Progenitor cell of endocrine pancreas (in vitro differentiated cells): ENCODE data around the gene GPSM3. TPM values are rescaled to one million over a fixed set of nuclear protein-coding genes. Genes with fewer than 3 reads are reported as not detected.

Source experiments
- DNase-seq: peaks from one replicate; pipeline ENCODE4 v3.0.0; 2021; ENCODE audit warnings: low spot score; ENCODE audit not compliant: unreplicated experiment
- H3K27ac Mint-ChIP-seq: 2 replicates; pipeline ENCODE4 v1.8.0; 2021; ENCODE audit warnings: mild to moderate bottlenecking, moderate library complexity, mixed read lengths
- H3K27me3 Mint-ChIP-seq: 2 replicates; pipeline ENCODE4 v1.8.0; 2021; ENCODE audit warnings: mixed read lengths
- H3K36me3 Mint-ChIP-seq: 2 replicates; pipeline ENCODE4 v1.8.0; 2022; ENCODE audit warnings: mixed read lengths; ENCODE audit not compliant: insufficient read depth
- H3K4me1 Mint-ChIP-seq: 2 replicates; pipeline ENCODE4 v1.8.0; 2021; ENCODE audit warnings: low read depth, mixed read lengths
- H3K4me3 Mint-ChIP-seq: 2 replicates; pipeline ENCODE4 v1.8.0; 2021; ENCODE audit warnings: low read depth, mild to moderate bottlenecking, moderate library complexity, mixed read lengths
- H3K9me3 Mint-ChIP-seq: 2 replicates; pipeline ENCODE4 v1.8.0; 2021; ENCODE audit warnings: low read depth, mixed read lengths
- total RNA-seq: library from RNA; stranded (reverse); gene quantifications from 2 replicates; pipeline ENCODE4 v1.2.1, GENCODE V29; 2021
- TF ChIP-seq, protein P1 (sequence below): fragments of 200-600 bp; sonication (generic); IDR thresholded peaks from one replicate; pipeline ENCODE4 v1.5.0; 2021; ENCODE audit warnings: antibody characterized with exemption, mild to moderate bottlenecking; ENCODE audit not compliant: unreplicated experiment

Gene GPSM3
- total RNA-seq, 1 donor from 2014 or later, result 6.5 TPM

DNA sequence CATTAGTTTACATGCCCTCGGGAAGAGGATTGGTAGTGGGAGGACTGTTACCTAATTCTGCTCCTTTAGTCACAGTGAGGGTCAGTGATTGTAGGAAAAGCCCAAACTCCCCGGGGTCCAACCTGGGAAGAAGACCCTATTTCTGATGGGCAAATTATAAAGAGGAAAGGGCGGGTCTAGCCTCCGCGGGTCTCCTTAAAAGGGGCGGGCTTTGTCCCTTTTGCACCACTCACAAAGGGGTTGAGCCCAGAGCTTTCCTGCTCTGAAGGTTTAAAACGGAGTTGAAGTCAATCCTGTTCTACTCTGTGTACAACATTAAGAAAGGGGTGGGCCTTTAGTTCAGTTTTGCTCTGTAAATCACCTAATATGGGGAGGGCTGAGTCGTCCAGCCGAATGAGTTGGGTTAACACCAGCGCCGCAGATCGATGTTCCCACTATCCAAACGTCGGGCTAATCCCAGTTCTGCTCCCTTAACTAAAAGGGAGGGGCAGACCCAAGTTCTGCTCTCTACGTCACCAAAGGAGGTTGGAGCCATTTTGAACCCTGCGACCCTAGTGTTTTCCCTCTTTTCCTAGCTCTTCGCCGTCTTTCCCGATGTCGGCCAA is 15.2 kb downstream of the GPSM3 start:
- Mint-ChIP-seq H3K9me3 (no peaks in the 10 kb centered on the region), H3K27ac (peak overlapping the region; percentile 100), H3K27me3 (no peaks in the 10 kb centered on the region), H3K36me3 (peaks cover 12% of the 10 kb centered on the region), H3K4me1 (peaks cover 51% of the 10 kb centered on the region), H3K4me3 (peak overlapping the region; percentile 91)
- TF ChIP-seq, protein P1, sequence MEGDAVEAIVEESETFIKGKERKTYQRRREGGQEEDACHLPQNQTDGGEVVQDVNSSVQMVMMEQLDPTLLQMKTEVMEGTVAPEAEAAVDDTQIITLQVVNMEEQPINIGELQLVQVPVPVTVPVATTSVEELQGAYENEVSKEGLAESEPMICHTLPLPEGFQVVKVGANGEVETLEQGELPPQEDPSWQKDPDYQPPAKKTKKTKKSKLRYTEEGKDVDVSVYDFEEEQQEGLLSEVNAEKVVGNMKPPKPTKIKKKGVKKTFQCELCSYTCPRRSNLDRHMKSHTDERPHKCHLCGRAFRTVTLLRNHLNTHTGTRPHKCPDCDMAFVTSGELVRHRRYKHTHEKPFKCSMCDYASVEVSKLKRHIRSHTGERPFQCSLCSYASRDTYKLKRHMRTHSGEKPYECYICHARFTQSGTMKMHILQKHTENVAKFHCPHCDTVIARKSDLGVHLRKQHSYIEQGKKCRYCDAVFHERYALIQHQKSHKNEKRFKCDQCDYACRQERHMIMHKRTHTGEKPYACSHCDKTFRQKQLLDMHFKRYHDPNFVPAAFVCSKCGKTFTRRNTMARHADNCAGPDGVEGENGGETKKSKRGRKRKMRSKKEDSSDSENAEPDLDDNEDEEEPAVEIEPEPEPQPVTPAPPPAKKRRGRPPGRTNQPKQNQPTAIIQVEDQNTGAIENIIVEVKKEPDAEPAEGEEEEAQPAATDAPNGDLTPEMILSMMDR, result no peak
- DNase-seq, result no peak

DNA sequence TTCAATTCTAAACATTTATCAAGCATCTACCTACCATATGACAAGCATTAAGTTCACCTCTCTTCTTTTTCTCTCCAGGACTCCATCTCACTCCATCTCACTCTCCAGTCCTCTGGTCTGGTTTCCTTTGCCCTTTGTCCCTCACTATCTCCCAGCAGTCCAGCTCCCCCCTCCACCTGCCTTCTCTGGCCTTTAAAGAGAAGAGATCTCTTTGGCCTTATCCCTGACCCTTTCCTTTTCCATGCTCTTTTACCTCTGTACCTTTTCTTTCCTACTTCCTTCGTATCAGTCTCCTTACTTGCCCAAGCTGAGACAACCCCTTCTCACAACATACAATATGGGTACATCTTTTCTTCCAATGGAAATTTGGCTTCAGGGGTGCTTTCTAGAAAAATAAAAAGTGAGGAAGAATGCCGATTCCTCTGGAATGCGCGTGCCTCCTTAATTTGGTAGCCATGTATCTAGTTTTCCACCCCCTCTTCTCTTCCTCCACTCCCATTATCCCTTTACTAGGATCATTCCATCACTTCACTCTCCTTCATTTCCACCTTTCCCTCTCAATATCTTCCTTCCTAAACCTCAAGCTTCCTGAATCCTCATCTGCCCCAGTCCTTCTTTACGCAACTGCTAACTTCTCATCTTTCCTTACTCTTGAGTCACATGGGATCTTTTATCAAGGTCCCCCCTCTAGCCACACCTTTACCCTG is 15.8 kb downstream of the GPSM3 start:
- peaks cover 12% of the 10 kb centered on the region for H3K36me3 Mint-ChIP-seq
- peak overlapping the region; percentile 100 for H3K27ac Mint-ChIP-seq
- no peak for DNase-seq
- TF ChIP-seq, protein P1, result no peak
- peak overlapping the region; percentile 91 for H3K4me3 Mint-ChIP-seq
- no peaks in the 10 kb centered on the region for H3K27me3 Mint-ChIP-seq
- peaks cover 51% of the 10 kb centered on the region for H3K4me1 Mint-ChIP-seq
- H3K9me3 Mint-ChIP-seq, result no peaks in the 10 kb centered on the region

DNA sequence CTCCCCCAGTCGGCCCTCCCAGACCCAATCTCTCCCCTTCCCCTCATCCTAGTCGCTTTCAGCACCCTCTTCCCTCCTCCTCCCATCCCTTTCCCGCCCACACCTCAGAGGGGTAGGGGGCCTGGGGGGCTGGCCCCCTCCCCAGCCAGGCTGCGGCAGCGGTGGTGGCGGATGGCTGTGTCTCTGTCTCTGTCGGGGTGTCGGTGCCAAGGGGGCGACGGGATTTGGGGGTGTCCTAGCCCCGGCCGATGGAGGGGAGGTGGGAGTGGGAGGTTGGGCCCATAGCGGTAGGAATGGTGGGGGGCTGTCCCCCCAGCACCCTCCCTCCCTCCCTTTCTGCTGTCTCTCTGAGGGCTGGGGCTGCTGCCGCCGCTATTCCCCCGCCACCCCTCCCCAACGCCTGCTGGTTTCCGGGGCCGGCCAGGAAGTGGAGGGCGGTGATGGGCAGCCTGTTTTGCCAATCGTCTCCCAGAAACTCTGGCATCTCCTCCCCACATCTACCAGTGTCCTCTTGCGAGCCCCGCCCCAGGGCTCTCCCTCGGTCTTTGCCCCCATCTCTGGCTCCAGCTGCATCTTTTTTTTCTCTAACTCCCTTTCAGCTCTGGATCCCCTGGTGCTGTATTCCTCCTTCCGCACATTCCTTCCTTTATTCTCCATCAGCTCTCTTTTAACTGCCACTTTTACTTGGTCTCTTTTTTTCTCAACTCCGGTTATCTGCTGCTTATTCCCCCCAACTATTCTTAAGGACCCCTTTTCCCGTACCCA is 16.6 kb downstream of the GPSM3 start, which contains the start of gene AGPAT1:
AGPAT1 (minus strand) TSS at position 374 of the 765 bp plus-strand sequence. CDS start 4,588 bp downstream, outside the sequence.
- Mint-ChIP-seq H3K9me3 (no peaks in the 10 kb centered on the region), H3K27me3 (no peaks in the 10 kb centered on the region), H3K4me1 (peaks cover 51% of the 10 kb centered on the region), H3K4me3 (peak within 1 kb of the TSS; percentile 91), H3K27ac (peak within 1 kb of the TSS; percentile 100), H3K36me3 (peaks cover 13% of the 10 kb centered on the region)
- peak; percentile 89 for DNase-seq
- TF ChIP-seq, protein P1, result no peak

DNA sequence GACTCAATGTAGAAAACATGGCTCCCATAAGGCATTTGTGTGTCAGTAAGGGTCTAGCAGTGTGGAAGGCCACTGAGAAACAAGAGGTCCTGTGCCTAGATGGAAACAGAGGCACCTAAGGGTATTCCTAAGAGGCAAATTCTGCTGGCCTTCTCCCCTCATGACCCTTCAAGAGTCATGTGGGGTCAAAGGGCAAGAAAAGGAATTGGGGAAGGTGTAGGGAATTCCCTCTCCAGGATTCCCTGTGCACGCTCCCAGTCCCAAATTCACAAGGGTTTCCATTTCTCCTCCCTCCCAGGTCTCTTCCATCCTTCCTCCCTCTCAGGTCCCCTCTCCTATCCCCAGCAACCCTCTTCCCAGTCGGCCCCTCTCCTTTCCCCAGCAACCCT is 17.1 kb downstream of the GPSM3 start:
- Mint-ChIP-seq H3K36me3 (peaks cover 14% of the 10 kb centered on the region), H3K4me1 (peaks cover 47% of the 10 kb centered on the region), H3K27ac (peak overlapping the region; percentile 90), H3K9me3 (no peaks in the 10 kb centered on the region), H3K4me3 (peak overlapping the region; percentile 91), H3K27me3 (no peaks in the 10 kb centered on the region)
- TF ChIP-seq, protein P1, result no peak
- DNase-seq, result no peak

DNA sequence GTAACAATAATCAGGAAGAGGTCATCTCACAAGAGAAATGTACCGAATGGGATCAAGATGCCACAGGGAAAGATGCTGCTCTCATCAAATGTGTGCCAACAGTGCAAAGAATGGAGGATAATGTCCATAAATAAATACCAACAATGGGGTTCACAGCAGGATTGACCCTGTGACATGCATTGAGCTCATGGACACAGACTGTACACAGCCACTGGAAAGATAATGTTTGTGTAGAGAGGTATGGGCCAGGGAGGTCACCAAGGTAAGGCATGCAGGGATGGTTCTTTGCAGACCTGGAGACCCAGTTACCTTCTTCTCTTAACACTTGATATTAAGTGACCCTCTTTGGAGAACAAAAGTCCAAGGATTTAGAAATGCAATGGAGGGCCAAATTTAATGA is 18.0 kb downstream of the GPSM3 start:
- H3K4me1 Mint-ChIP-seq, result peaks cover 47% of the 10 kb centered on the region

More for the DNA sequence above, 18.0 kb downstream of the GPSM3 start:
- Mint-ChIP-seq H3K9me3 (no peaks in the 10 kb centered on the region), H3K27me3 (no peaks in the 10 kb centered on the region), H3K27ac (no peak overlapping the region), H3K36me3 (peaks cover 20% of the 10 kb centered on the region), H3K4me3 (peak overlapping the region; percentile 91)
- no peak for DNase-seq
- TF ChIP-seq, protein P1, result no peak
